Activated CD4-positive, alpha-beta T cell treated with anti-CD3 and anti-CD28 coated beads, Interleukin-2, amount 50 U/mL, for 16 hours (primary cell): Measurements from ENCODE around the gene MIER2.
"Not testable (repeated sequence)": the region's sequence is repeated elsewhere in the genome, so short reads cannot be mapped to it uniquely, and the experiment has no call there.

ENCODE experiments used
- DNase-seq: peaks from one replicate; pipeline ENCODE4 v3.0.0-alpha.2; 2020

MIER2 gene

DNA sequence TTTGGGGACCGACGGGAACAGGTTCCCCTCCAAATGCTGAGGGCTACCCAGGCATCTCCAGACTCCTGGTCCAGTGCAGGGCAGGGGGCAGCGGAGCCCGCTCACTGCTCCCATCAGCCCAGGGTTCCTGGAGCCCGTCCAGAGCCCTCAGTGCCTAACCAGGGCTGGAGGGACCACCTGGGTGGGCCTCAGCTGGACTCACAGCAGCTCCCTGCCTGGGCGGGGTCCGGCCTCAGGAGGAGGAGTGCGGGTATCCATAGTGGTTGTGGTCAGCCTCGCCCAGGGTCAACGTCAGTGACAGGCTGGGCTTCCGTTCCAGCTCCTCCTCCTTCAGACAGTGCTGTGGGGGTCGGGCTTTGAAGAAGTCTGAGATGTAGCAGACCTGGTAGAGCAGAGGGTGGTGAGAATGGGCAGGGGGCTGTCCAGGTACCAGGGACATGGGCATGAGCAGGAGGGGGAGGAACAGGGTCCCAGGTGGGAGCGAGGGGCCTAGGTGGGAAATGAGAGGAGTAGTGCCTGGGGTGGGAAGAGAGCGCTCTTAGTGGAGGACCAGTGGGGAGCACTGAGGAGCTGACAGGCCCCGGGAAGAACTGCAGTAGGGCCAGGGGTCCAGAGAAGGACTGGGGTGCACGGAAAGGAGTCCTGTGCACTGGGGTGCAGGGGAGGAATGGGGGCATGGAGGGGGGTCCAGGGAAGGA is 63.3 kb downstream of the MIER2 start:
- no peak for DNase-seq

DNA sequence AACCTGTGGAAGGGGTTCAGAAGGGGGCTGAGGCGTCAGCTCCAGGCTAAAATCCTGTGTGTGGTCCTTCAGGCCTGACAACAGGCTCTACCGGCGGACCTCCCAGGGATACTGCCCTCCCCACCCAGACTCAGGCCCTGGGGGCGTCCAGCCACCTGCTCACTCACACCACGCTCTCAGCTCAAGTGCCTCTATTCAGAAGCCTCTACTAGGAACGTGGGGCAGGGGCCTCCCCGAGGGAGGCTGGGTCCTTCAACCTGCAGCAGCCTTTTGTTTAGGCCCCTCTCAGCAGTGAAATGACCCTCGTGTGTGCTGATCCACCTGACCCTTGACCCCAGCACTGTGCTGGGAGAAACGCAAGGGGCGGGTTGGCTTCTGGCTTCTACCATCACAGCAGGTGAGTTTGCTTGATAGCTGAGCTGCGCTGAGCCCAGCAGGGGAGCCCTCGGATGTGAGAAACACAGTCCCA is 64.0 kb downstream of the MIER2 start:
- no peak for DNase-seq

DNA sequence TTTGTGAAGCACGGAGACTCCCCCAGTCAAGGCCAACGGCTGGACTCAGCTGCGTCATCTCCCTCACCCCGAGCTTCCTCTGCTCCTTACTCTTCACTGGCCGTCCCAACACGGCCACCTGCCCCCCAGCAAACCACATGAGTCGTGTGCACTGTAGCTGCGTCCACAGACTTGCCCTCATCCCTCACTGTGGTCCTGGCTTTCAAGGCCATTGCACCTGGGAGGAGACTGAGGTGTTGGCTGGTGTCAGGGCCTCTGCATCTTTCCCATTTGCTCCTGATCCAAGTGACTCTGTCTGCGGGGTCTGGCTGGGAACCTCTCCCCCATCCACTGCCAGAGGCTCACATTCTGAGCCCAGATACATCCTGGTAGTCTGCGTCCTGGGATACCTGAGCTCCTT is 64.9 kb downstream of the MIER2 start:
- no peak for DNase-seq

GRCh38 chr19:279231-279630 is 65.4 kb downstream of the MIER2 start:
- DNase-seq: no peak

DNA sequence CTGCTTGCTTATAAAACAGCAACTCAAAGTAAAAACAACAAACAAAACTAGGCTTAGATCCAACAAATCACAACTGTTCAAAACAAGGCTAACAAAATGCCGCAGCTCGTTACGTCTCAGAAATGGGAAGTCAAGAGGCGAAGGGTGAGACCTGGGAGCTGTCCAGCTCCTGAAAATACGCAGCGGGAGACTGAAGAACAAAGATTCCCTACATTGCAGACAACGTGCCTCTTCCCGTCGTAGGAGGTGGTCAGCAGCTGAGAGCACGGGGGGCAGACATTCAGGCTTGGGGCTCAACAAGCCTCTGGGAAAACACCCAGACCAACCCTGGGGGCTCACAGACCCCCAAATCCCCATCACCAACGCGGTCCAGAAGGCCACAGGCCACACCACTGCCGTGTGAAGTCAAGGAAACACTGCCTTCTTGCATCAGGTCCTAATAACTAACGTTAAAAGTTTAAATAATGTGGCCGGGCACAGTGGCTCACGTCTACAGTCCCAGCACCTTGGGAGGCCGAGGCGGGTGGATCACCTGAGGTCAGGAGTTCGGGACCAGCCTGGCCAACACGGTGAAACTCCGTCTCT is 66.9 kb downstream of the MIER2 start:
- DNase-seq: no peak

- no peak for DNase-seq
These were observed 67.5 kb downstream of the MIER2 start for GRCh38 chr19:277131-277530.

DNA sequence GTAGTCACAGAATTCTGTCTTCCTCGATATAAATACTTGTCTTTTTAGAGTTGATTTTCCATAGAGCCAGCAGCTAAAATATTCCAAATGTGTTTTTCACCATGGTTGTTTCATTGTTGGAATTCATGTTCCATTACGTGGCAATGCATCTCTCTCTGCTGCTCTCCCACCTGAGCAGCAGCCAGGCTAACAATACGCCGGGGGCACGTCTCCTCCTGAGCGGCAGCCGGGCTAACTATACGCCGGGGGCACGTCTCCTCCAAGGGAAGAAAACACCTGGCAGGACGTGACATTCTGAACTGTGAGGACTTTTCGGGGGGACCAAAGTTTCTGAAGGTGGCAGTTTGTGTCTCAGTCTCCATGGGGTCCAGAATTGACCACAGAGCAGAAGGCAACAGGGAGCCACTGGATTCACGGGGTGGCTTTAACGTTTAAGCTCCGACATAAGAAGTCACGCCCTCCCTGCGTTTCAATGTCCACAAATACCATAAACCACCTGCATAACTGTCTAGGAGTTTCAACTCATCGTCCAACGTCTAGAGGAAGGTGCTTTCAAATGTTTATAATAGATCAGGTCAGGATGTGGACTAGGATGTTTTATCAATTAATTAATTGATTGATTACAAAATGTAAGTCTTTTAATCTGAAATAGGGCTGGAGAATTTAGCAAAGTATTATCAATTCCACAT is 68.5 kb downstream of the MIER2 start:
- no peak for DNase-seq

DNA sequence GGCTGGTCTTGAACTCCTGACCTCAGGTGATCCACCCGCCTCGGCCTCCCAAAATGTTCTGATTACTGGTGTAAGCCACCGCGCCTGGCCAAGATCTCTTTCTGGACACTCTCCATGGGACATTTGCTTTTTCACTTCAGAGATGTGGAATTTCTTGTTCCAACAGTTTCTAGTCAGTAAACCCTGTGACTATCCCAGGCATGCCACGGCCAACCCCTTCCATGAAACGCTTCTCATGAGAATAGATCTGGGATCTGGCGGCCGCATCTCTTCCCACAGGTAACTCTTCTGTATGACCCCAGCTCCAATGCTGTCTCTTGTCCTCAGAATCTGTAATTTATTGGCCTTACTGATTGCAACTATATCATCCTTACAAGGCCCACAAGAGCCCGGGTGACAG is 69.6 kb downstream of the MIER2 start:
- DNase-seq: no peak

DNA sequence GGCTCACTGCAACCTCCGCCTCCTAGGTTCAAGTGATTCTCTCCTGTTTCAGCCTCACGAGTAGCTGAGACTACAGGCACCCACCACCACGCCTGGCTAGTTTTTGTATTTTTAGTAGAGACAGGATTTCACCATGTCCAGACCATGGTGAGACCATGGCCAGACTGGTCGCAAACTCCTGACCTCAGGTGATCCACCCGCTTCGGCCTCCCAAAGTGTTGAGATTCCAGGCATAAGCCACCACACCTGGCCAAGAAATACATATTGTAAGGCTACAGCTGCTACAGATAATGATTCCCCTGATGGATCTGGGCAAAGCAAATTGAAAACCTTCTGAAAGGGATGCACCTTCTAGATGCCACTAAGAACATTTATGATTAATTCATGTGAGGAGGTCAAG is 71.2 kb downstream of the MIER2 start:
- DNase-seq: no peak

GRCh38 chr19:271856-272255 is 72.7 kb downstream of the MIER2 start:
- no peak for DNase-seq

GRCh38 chr19:270766-271318 is 73.8 kb downstream of the MIER2 start:
- not testable (repeated sequence) for DNase-seq

DNA sequence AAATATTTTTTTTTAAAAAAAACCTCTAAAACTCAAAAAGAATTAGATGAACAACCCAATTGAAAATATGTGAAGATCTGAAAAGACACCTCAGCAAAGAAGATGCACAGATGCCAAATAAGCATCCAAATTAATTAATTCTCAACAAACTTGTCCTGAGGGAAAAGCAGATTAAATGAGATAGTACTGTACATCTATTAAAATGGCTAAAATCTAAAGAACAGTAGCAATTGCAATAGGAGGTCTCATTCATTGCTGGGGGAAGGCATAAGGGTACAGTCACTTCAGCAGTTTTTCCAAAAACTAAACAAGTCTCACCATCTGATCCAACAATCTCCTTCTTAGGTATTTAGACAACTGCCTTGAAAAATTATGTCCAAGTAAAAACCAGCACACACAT is 75.4 kb downstream of the MIER2 start:
- no peak for DNase-seq

DNA sequence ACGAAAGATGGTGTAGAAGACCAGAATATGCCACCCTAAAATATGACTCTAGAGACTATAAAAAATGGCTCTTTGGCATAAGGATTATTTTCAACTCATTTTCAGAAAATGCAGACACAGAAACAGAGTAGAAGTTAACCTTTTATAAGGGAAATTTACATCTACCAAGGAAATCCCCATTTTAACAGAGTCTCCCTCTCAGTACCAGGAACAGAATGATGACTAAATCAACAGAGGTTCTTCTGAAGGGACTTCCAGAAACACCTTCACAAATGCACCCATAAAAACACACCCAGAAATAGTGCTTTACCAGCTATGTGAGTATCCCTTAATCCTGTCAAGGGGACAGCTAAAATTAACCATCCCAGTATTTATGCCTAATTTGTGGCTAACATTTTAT is 82.5 kb downstream of the MIER2 start:
- peak; percentile 9 for DNase-seq

DNA sequence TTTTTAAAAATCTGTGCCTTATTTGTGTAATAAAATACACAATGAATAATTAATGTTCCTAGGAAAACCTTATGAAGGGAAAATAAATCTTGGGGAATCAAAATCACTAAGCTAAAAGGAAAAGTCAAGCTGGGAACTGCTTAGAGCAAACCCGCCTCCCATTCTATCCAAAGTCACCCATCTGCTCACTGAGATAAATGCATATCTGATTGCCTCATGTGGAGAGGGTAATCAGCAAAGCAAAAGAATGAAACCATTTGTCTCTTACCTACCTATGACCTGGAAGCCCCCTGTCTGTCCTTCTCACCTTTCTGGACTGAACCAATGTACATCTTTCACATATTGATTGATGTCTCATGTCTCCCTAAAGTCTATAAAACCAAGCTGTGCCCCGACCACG is 87.8 kb downstream of the MIER2 start:
- DNase-seq: not testable (repeated sequence)
